SK-N-SH (cell line): ENCODE data around the gene STEAP1. TPM values are rescaled to one million over a fixed set of nuclear protein-coding genes. Genes with fewer than 3 reads are reported as not detected.

ENCODE experiments used
- CTCF ChIA-PET: fragments of 300-600, 350-600 bp; formaldehyde crosslinking; extraction: SDS; loops from one replicate; lab custom pipeline; 2021; lab: Yijun Ruan, JAX
- POLR2A ChIA-PET: fragments of 350-600 bp; sonication (Branson Sonifier 250); formaldehyde crosslinking; extraction: SDS; loops from one replicate; lab custom pipeline; 2020; ENCODE audit warnings: antibody characterized with exemption, inconsistent platforms; lab: Yijun Ruan, JAX
- DNase-seq: peaks from one replicate; pipeline ENCODE4 v3.0.0; 2012
- H2AFZ ChIP-seq: fragments of 200-600 bp; sonication (generic); 2 replicates; pipeline ENCODE4 v1.8.1; 2016; ENCODE audit warnings: antibody characterized with exemption, mild to moderate bottlenecking, low read depth
- H3F3A ChIP-seq: fragments of 200-600 bp; sonication (generic); replicated peaks from 2 replicates; pipeline ENCODE3; 2016; ENCODE audit warnings: antibody characterized with exemption, mild to moderate bottlenecking; ENCODE audit not compliant: insufficient read depth
- H3K27ac ChIP-seq, 2 experiments: fragments of 200-500 bp in 1 of 2; fragments of 200-600 bp in 1 of 2; sonication (Bioruptor generic) in 1 of 2; sonication (generic), shearing (Covaris generic) in 1 of 2; 2 replicates each; pipeline versions ENCODE4 v1.5.1 to v1.6.1; 2014 to 2016; ENCODE audit warnings: low read depth in 2 of 2, inconsistent platforms in 1 of 2, low read length in 1 of 2, mild to moderate bottlenecking in 1 of 2, mixed read lengths in 1 of 2
- H3K27me3 ChIP-seq: fragments of 200-600 bp; sonication (generic), shearing (Covaris generic); 2 replicates; pipeline ENCODE4 v1.6.1; 2016; ENCODE audit warnings: mixed run types; ENCODE audit not compliant: insufficient read depth
- H3K36me3 ChIP-seq, 2 experiments: fragments of 200-500 bp in 1 of 2; fragments of 200-600 bp in 1 of 2; sonication (Bioruptor generic) in 1 of 2; sonication (generic) in 1 of 2; replicated peaks in 1 of 2; 2 replicates each; pipeline versions ENCODE3 to v1.5.1; 2014 to 2016; ENCODE audit warnings: low read length in 1 of 2, mild to moderate bottlenecking in 1 of 2; ENCODE audit not compliant: insufficient read depth in 2 of 2, control insufficient read depth in 1 of 2
- H3K4me1 ChIP-seq, 2 experiments: fragments of 200-500 bp in 1 of 2; fragments of 200-600 bp in 1 of 2; sonication (Bioruptor generic) in 1 of 2; sonication (generic), shearing (Covaris generic) in 1 of 2; 2 replicates each; pipeline versions ENCODE4 v1.5.1 to v1.6.1; 2014 to 2016; ENCODE audit warnings: low read depth in 1 of 2, low read length in 1 of 2, mixed run types in 1 of 2; ENCODE audit not compliant: insufficient read depth in 2 of 2, control insufficient read depth in 1 of 2
- H3K4me2 ChIP-seq: fragments of 200-600 bp; sonication (generic), shearing (Covaris generic); 2 replicates; pipeline ENCODE4 v1.6.1; 2017; ENCODE audit warnings: mixed run types
- H3K4me3 ChIP-seq, 2 experiments: fragments of 200-500 bp in 1 of 2; fragments of 200-600 bp in 1 of 2; sonication (Bioruptor generic) in 1 of 2; sonication (generic), shearing (Covaris generic) in 1 of 2; 2 replicates each; pipeline versions ENCODE4 v1.5.1 to v1.8.1; 2014 to 2016; ENCODE audit warnings: low read depth in 2 of 2, inconsistent platforms in 1 of 2, low read length in 1 of 2, mild to moderate bottlenecking in 1 of 2, mixed read lengths in 1 of 2, moderate library complexity in 1 of 2
- H3K79me2 ChIP-seq: fragments of 200-600 bp; sonication (generic); 2 replicates; pipeline ENCODE4 v1.8.1; 2017; ENCODE audit warnings: mild to moderate bottlenecking; ENCODE audit not compliant: insufficient read depth
- H3K9ac ChIP-seq: fragments of 200-600 bp; sonication (generic); 2 replicates; pipeline ENCODE4 v1.6.1; 2017; ENCODE audit warnings: mixed run types
- H3K9me2 ChIP-seq: fragments of 200-600 bp; sonication (generic); 2 replicates; pipeline ENCODE4 v1.6.1; 2017; ENCODE audit warnings: mixed run types
- H3K9me3 ChIP-seq: fragments of 200-600 bp; sonication (generic); 2 replicates; pipeline ENCODE4 v1.6.1; 2017; ENCODE audit warnings: mixed run types, mild to moderate bottlenecking, moderate library complexity
- H4K20me1 ChIP-seq: fragments of 200-600 bp; sonication (generic); 2 replicates; pipeline ENCODE4 v1.6.1; 2017; ENCODE audit warnings: mild to moderate bottlenecking, mixed run types; ENCODE audit not compliant: insufficient read depth
- CHD2 ChIP-seq: fragments of 150-350 bp; IDR thresholded peaks from 2 replicates; pipeline ENCODE4 v1.6.1; 2018; ENCODE audit warnings: low read length; ENCODE audit not compliant: partially characterized antibody
- ELF1 ChIP-seq: IDR thresholded peaks from 2 replicates; pipeline ENCODE4 v1.4.0; 2012
- EP300 ChIP-seq, 2 experiments: IDR thresholded peaks; 2 replicates each; pipeline versions ENCODE4 v1.4.0 to v1.6.1; 2012; ENCODE audit warnings: borderline replicate concordance in 1 of 2, low read depth in 1 of 2, low read length in 1 of 2
- FOXJ3 ChIP-seq: sonication (generic); formaldehyde crosslinking; IDR thresholded peaks from 2 replicates; pipeline ENCODE4 v1.5.1; 2020; ENCODE audit warnings: mild to moderate bottlenecking, missing genetic modification reagents
- GABPA ChIP-seq: IDR thresholded peaks from 2 replicates; pipeline ENCODE4 v1.4.0; 2012; ENCODE audit warnings: low read depth, mild to moderate bottlenecking
- JUND ChIP-seq: IDR thresholded peaks from 2 replicates; pipeline ENCODE4 v1.4.0; 2012
- MXI1 ChIP-seq: IDR thresholded peaks from 2 replicates; pipeline ENCODE4 v1.6.1; 2012; ENCODE audit warnings: mild to moderate bottlenecking, low read depth, low read length, improper control_type of control experiment
- NFIC ChIP-seq: IDR thresholded peaks from 2 replicates; pipeline ENCODE4 v1.4.0; 2012; ENCODE audit warnings: borderline replicate concordance
- POLR2AphosphoS5 ChIP-seq: IDR thresholded peaks from 2 replicates; pipeline ENCODE4 v1.6.1; 2012; ENCODE audit warnings: low read depth, low read length
- RFX5 ChIP-seq: IDR thresholded peaks from 2 replicates; pipeline ENCODE4 v1.6.1; 2012; ENCODE audit warnings: mild to moderate bottlenecking, improper control_type of control experiment, low read length
- RXRA ChIP-seq: IDR thresholded peaks from 2 replicates; pipeline ENCODE4 v1.4.0; 2012; ENCODE audit warnings: low read depth, mild to moderate bottlenecking, borderline replicate concordance
- SMC3 ChIP-seq: IDR thresholded peaks from 2 replicates; pipeline ENCODE4 v1.6.1; 2012; ENCODE audit warnings: low read depth, low read length, improper control_type of control experiment
- TAF1 ChIP-seq: IDR thresholded peaks from 2 replicates; pipeline ENCODE4 v1.6.1; 2012; ENCODE audit warnings: low read depth, mild to moderate bottlenecking, low read length, moderate library complexity, borderline replicate concordance
- TCF12 ChIP-seq: IDR thresholded peaks from 2 replicates; pipeline ENCODE4 v1.4.0; 2012
- TEAD4 ChIP-seq: IDR thresholded peaks from 2 replicates; pipeline ENCODE4 v1.4.0; 2012; ENCODE audit warnings: mild to moderate bottlenecking, borderline replicate concordance; ENCODE audit not compliant: insufficient read depth
- WGBS: methylation state at CpG from one replicate; pipeline ENCODE4 v1.1.6; 2017; ENCODE audit warnings: low lambda C conversion rate; 5-methylcytosine and 5-hydroxymethylcytosine counted together
- polyA plus RNA-seq, 3 experiments: library from polyadenylated mRNA; depleted of rRNA; stranded (reverse); fragments of >200 nt; gene quantifications; 2 replicates each; pipeline ENCODE4 v1.2.3, GENCODE V29; 2012
- TF ChIP-seq, protein P1 (sequence below): IDR thresholded peaks from 2 replicates; pipeline ENCODE4 v1.4.0; 2012; ENCODE audit warnings: low read depth, borderline replicate concordance
- TF ChIP-seq, protein P2 (sequence below): IDR thresholded peaks from 2 replicates; pipeline ENCODE4; 2012
- TF ChIP-seq, protein P3 (sequence below): fragments of 150-350 bp; IDR thresholded peaks from 2 replicates; pipeline ENCODE4 v1.6.1; 2016; ENCODE audit warnings: mild to moderate bottlenecking, low read depth, low read length
- TF ChIP-seq, protein P4 (sequence below): fragments of 150-350 bp; IDR thresholded peaks from 2 replicates; pipeline ENCODE4 v1.6.1; 2017; ENCODE audit warnings: antibody characterized with exemption, low read length, low read depth, borderline replicate concordance

The STEAP1 gene
- polyA plus RNA-seq, 1 of the 3 experiments (the other 2 are of a cell fraction) = 17.0 TPM

DNA sequence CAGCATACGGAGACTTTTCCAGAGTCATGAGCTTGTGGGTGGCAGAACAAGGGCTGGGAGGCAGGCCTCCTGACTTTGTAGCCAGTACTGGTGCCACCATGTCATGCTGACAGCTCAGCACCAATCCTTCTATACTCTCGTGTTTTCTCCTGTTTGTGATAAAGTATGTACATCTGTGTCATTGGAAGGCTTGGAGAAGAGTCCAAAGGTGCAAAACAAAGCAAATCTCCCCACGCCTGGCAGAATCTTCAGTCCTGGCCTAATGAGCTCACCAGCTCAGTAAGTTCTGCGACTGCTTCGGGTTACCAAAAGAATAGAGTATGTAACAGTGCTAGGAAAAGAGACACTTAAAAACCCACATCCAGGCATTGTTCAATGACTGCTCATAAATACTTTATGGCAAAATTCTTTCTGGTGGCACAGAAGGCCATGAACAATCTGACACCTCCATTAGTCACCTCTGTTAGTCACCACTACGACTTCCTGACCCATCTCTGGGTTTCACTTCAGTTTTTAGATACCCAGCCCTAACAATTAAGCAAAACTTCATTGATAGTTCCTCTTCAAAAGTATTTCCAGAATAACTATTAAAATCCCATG is 24.5 kb downstream of the STEAP1 start (continued):
- TF ChIP-seq EP300 (IDR thresholded peaks at IDR 0.05; ENCODE audit: borderline replicate concordance in 1 of 2, low read depth in 1 of 2, low read length in 1 of 2) (peak in 1 of 2 experiments; percentile 51; a peak in 1 of 4 replicates), TCF12 (peak; percentile 67), RFX5 (no peak), ELF1 (no peak), SMC3 (no peak), TEAD4 (peak; percentile 53; the same call in 1 of the 2 replicates)
- TF ChIP-seq, protein P1, sequence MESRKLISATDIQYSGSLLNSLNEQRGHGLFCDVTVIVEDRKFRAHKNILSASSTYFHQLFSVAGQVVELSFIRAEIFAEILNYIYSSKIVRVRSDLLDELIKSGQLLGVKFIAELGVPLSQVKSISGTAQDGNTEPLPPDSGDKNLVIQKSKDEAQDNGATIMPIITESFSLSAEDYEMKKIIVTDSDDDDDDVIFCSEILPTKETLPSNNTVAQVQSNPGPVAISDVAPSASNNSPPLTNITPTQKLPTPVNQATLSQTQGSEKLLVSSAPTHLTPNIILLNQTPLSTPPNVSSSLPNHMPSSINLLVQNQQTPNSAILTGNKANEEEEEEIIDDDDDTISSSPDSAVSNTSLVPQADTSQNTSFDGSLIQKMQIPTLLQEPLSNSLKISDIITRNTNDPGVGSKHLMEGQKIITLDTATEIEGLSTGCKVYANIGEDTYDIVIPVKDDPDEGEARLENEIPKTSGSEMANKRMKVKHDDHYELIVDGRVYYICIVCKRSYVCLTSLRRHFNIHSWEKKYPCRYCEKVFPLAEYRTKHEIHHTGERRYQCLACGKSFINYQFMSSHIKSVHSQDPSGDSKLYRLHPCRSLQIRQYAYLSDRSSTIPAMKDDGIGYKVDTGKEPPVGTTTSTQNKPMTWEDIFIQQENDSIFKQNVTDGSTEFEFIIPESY = 0 out of 2 replicates have a peak, but pooled peaks have one; percentile 6
- TF ChIP-seq, protein P2, sequence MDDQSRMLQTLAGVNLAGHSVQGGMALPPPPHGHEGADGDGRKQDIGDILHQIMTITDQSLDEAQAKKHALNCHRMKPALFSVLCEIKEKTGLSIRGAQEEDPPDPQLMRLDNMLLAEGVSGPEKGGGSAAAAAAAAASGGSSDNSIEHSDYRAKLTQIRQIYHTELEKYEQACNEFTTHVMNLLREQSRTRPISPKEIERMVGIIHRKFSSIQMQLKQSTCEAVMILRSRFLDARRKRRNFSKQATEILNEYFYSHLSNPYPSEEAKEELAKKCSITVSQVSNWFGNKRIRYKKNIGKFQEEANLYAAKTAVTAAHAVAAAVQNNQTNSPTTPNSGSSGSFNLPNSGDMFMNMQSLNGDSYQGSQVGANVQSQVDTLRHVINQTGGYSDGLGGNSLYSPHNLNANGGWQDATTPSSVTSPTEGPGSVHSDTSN = peak; percentile 66
- TF ChIP-seq, all 33 proteins: peak for 12

DNA sequence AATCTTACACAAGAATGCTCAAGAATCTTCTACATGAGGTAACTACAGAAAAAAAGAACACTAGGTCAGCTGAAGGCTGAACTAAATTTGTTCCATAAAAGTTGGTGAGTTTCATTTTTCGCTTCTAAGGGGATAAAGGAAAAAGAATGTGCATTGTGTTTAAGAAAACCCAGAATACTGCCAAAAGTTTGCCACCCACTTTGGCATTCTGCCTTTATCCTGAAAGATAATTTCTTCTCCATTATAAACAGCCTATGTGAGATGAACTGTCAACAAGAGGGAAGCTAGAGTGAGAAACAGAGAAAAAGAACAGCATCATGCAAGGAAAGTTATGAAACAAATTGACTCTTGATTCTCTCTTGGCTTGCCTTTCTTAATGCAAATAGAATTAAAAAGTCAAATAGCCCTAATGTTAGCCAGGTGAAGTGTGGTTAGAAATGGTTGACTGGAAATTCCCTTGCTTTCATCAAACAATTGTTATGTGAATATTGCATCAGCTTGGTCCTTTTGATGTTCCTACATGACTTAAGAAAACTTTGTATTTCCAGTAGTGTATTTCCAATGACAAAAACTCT is 25.8 kb downstream of the STEAP1 start:
- H3K9me3 ChIP-seq = no peaks in the 10 kb centered on the region
- no peak for DNase-seq
- ChIA-PET CTCF (interaction anchor here (1.4 kb wide), 1 partner anchor 248 kb away, joined by 3 read pairs; no protein-coding TSS in a partner anchor), POLR2A (no interaction called here)
- no peaks in the 10 kb centered on the region for H3K36me3 ChIP-seq
- no peaks in the 10 kb centered on the region for H3K27me3 ChIP-seq
- peak overlapping the region; percentile 58 for H3K4me2 ChIP-seq
- peak overlapping the region; percentile 78 for H2AFZ ChIP-seq
- H3K4me3 ChIP-seq = no peak overlapping the region
- H3K27ac ChIP-seq = peak overlapping the region; percentile 64 to 73; a peak in 3 of 4 replicates
- no peaks in the 10 kb centered on the region for H3K79me2 ChIP-seq
- H3F3A ChIP-seq = peaks cover 28% of the 10 kb centered on the region
- WGBS = 35% methylated on average over 1 of the region's 1 CpG
- H3K4me1 ChIP-seq = peaks cover 2 to 16% of the 10 kb centered on the region in 2 experiments; a peak in 2 of 4 replicates
- no peaks in the 10 kb centered on the region for H4K20me1 ChIP-seq
- TF ChIP-seq TEAD4 (peak; percentile 23; the same call in 1 of the 2 replicates), NFIC (peak; percentile 68), MXI1 (no peak), POLR2AphosphoS5 (peak; percentile 14; the same call in 1 of the 2 replicates), TCF12 (peak; percentile 49), TAF1 (no peak), EP300 (IDR thresholded peaks at IDR 0.05; ENCODE audit: borderline replicate concordance in 1 of 2, low read depth in 1 of 2, low read length in 1 of 2) (peak in 1 of 2 experiments; percentile 10; a peak in 1 of 4 replicates), JUND (peak; percentile 35; the same call in 1 of the 2 replicates), ELF1 (0 out of 2 replicates have a peak, but pooled peaks have one; percentile 2), FOXJ3 (CRISPR knock-in tag) (no peak), GABPA (no peak), RXRA (0 out of 2 replicates have a peak, but pooled peaks have one; percentile 17), CHD2 (no peak)
- TF ChIP-seq, protein P3, sequence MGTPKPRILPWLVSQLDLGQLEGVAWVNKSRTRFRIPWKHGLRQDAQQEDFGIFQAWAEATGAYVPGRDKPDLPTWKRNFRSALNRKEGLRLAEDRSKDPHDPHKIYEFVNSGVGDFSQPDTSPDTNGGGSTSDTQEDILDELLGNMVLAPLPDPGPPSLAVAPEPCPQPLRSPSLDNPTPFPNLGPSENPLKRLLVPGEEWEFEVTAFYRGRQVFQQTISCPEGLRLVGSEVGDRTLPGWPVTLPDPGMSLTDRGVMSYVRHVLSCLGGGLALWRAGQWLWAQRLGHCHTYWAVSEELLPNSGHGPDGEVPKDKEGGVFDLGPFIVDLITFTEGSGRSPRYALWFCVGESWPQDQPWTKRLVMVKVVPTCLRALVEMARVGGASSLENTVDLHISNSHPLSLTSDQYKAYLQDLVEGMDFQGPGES = no peak
- TF ChIP-seq, protein P2 = peak; percentile 48
- TF ChIP-seq, protein P4, sequence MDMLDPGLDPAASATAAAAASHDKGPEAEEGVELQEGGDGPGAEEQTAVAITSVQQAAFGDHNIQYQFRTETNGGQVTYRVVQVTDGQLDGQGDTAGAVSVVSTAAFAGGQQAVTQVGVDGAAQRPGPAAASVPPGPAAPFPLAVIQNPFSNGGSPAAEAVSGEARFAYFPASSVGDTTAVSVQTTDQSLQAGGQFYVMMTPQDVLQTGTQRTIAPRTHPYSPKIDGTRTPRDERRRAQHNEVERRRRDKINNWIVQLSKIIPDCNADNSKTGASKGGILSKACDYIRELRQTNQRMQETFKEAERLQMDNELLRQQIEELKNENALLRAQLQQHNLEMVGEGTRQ = no peak
- H3K9ac ChIP-seq = peak overlapping the region; percentile 16; the same call in 1 of the 2 replicates
- no peaks in the 10 kb centered on the region for H3K9me2 ChIP-seq
